ENCODE results near the gene CPLX3. TPM values are rescaled to one million over a fixed set of nuclear protein-coding genes. Genes with fewer than 3 reads are reported as not detected.

Gene CPLX3
- total RNA-seq, 1 experiment from 2014 or later = 0.21 TPM

- no peak for TF ChIP-seq CTCF (IDR thresholded peaks at IDR 0.05; ENCODE audit: unreplicated experiment)
- peaks cover 38% of the 10 kb centered on the region for H3K27me3 Mint-ChIP-seq (ENCODE audit: unreplicated experiment)
- intact Hi-C loops (cut with micrococcal nuclease; ENCODE audit: unreplicated experiment) = no loop called here
- no TSS peak for BruUV-seq (replicated peaks)
- H3K9me3 Mint-ChIP-seq (ENCODE audit: low read depth, unreplicated experiment) = no peaks in the 10 kb centered on the region
- H3K4me1 Mint-ChIP-seq (ENCODE audit: low read depth, unreplicated experiment) = peaks cover 27% of the 10 kb centered on the region
- H3K36me3 Mint-ChIP-seq (ENCODE audit: insufficient read depth, unreplicated experiment) = peaks cover 16% of the 10 kb centered on the region
- H3K4me3 Mint-ChIP-seq (ENCODE audit: low read depth, unreplicated experiment) = no peak overlapping the region
- DNase-seq = no peak
- H3K27ac Mint-ChIP-seq (ENCODE audit: unreplicated experiment) = no peak overlapping the region
- CTCF ChIA-PET = no interaction called here
Observed at GRCh38 chr15:74821091-74821789, 5.2 kb upstream of the CPLX3 start.

GRCh38 chr15:74821790-74822158 is 4.7 kb upstream of the CPLX3 start:
- CTCF ChIA-PET = no interaction called here
- H3K27me3 Mint-ChIP-seq (ENCODE audit: unreplicated experiment) = peaks cover 44% of the 10 kb centered on the region
- H3K27ac Mint-ChIP-seq (ENCODE audit: unreplicated experiment) = no peak overlapping the region
- DNase-seq = no peak
- H3K4me1 Mint-ChIP-seq (ENCODE audit: low read depth, unreplicated experiment) = peaks cover 26% of the 10 kb centered on the region
- H3K36me3 Mint-ChIP-seq (ENCODE audit: insufficient read depth, unreplicated experiment) = peaks cover 16% of the 10 kb centered on the region
- TF ChIP-seq CTCF (IDR thresholded peaks at IDR 0.05; ENCODE audit: unreplicated experiment) = no peak
- no peaks in the 10 kb centered on the region for H3K9me3 Mint-ChIP-seq (ENCODE audit: low read depth, unreplicated experiment)
- no peak overlapping the region for H3K4me3 Mint-ChIP-seq (ENCODE audit: low read depth, unreplicated experiment)
- no TSS peak for BruUV-seq (replicated peaks)
- intact Hi-C loops (cut with micrococcal nuclease; ENCODE audit: unreplicated experiment) = no loop called here

- Mint-ChIP-seq H3K9me3 (ENCODE audit: low read depth, unreplicated experiment) (no peaks in the 10 kb centered on the region), H3K4me1 (ENCODE audit: low read depth, unreplicated experiment) (peaks cover 21% of the 10 kb centered on the region), H3K4me3 (ENCODE audit: low read depth, unreplicated experiment) (no peak overlapping the region), H3K27ac (ENCODE audit: unreplicated experiment) (no peak overlapping the region), H3K36me3 (ENCODE audit: insufficient read depth, unreplicated experiment) (peaks cover 15% of the 10 kb centered on the region), H3K27me3 (ENCODE audit: unreplicated experiment) (peaks cover 48% of the 10 kb centered on the region)
- no peak for DNase-seq
- TF ChIP-seq CTCF (IDR thresholded peaks at IDR 0.05; ENCODE audit: unreplicated experiment) = no peak
- BruUV-seq (replicated peaks) = no TSS peak
- intact Hi-C loops (cut with micrococcal nuclease; ENCODE audit: unreplicated experiment) = no loop called here
- CTCF ChIA-PET = no interaction called here
Observed at GRCh38 chr15:74822233-74822632, 4.2 kb upstream of the CPLX3 start.

- CTCF ChIA-PET = no interaction called here
- H3K9me3 Mint-ChIP-seq (ENCODE audit: low read depth, unreplicated experiment) = no peaks in the 10 kb centered on the region
- peaks cover 59% of the 10 kb centered on the region for H3K27me3 Mint-ChIP-seq (ENCODE audit: unreplicated experiment)
- intact Hi-C loops (cut with micrococcal nuclease; ENCODE audit: unreplicated experiment) = no loop called here
- DNase-seq = no peak
- TF ChIP-seq CTCF (IDR thresholded peaks at IDR 0.05; ENCODE audit: unreplicated experiment) = no peak
- no peak overlapping the region for H3K27ac Mint-ChIP-seq (ENCODE audit: unreplicated experiment)
- H3K36me3 Mint-ChIP-seq (ENCODE audit: insufficient read depth, unreplicated experiment) = peaks cover 5% of the 10 kb centered on the region
- no TSS peak for BruUV-seq (replicated peaks)
- peaks cover 13% of the 10 kb centered on the region for H3K4me1 Mint-ChIP-seq (ENCODE audit: low read depth, unreplicated experiment)
- H3K4me3 Mint-ChIP-seq (ENCODE audit: low read depth, unreplicated experiment) = no peak overlapping the region
Observed at GRCh38 chr15:74823324-74823723, 3.1 kb upstream of the CPLX3 start.

All from Calu3 (cell line).